Parathyroid adenoma (tissue), 2 donors: Measurements from ENCODE around the gene ATP1A4.

Experiments used
- H2AFZ ChIP-seq: fragments of 300-600 bp; sonication (generic); one replicate; pipeline ENCODE4 v1.7.0; 2017; ENCODE audit warnings: antibody characterized with exemption, mild to moderate bottlenecking
- H3K27ac ChIP-seq: fragments of 300-600 bp; sonication (generic); one replicate; pipeline ENCODE4 v1.7.0; 2017
- H3K27me3 ChIP-seq: fragments of 300-600 bp; sonication (generic); one replicate; pipeline ENCODE4 v1.7.0; 2017; ENCODE audit warnings: low read length; ENCODE audit not compliant: control insufficient read depth, insufficient read depth
- H3K36me3 ChIP-seq: fragments of 300-600 bp; sonication (generic); one replicate; pipeline ENCODE4 v1.7.0; 2017; ENCODE audit warnings: low read length; ENCODE audit not compliant: control insufficient read depth, insufficient read depth
- H3K4me1 ChIP-seq: fragments of 300-600 bp; sonication (generic); one replicate; pipeline ENCODE4 v1.7.0; 2017; ENCODE audit warnings: control low read depth
- H3K4me2 ChIP-seq: fragments of 300-600 bp; sonication (generic); one replicate; pipeline ENCODE4 v1.7.0; 2017; ENCODE audit warnings: low read length
- H3K4me3 ChIP-seq: fragments of 300-600 bp; sonication (generic); one replicate; pipeline ENCODE4 v1.7.0; 2017; ENCODE audit warnings: low read depth, low read length
- H3K79me2 ChIP-seq: fragments of 300-600 bp; sonication (generic); one replicate; pipeline ENCODE4 v1.7.0; 2017; ENCODE audit warnings: control low read depth
- H3K9ac ChIP-seq: fragments of 300-600 bp; sonication (generic); one replicate; pipeline ENCODE4 v1.7.0; 2017; ENCODE audit warnings: mild to moderate bottlenecking
- H3K9me3 ChIP-seq: fragments of 300-600 bp; sonication (generic); one replicate; pipeline ENCODE4 v1.7.0; 2017; ENCODE audit warnings: low read length; ENCODE audit not compliant: control insufficient read depth
- CTCF ChIP-seq: fragments of 300-600 bp; sonication (generic); IDR thresholded peaks from one replicate; pipeline ENCODE4 v1.7.0; 2017; ENCODE audit warnings: antibody characterized with exemption, mild to moderate bottlenecking
- donor health status: primary hyperparathyroidism.

ATP1A4 gene

GRCh38 chr1:160168609-160169369 lies 17.4 kb downstream of the ATP1A4 start:
- TF ChIP-seq CTCF: no peak
- Histone ChIP-seq H3K27me3 (no peaks in the 10 kb centered on the region), H3K79me2 (no peaks in the 10 kb centered on the region), H3K4me3 (no peak overlapping the region), H3K9ac (no peak overlapping the region), H3K9me3 (no peaks in the 10 kb centered on the region), H3K27ac (no peak overlapping the region), H2AFZ (no peak overlapping the region), H3K36me3 (no peaks in the 10 kb centered on the region), H3K4me2 (no peak overlapping the region), H3K4me1 (no peaks in the 10 kb centered on the region)

GRCh38 chr1:160169553-160170399 lies 18.4 kb downstream of the ATP1A4 start:
- Histone ChIP-seq H3K9ac (no peak overlapping the region), H2AFZ (no peak overlapping the region), H3K4me1 (no peaks in the 10 kb centered on the region), H3K79me2 (no peaks in the 10 kb centered on the region), H3K27ac (no peak overlapping the region), H3K36me3 (no peaks in the 10 kb centered on the region), H3K9me3 (no peaks in the 10 kb centered on the region), H3K27me3 (no peaks in the 10 kb centered on the region), H3K4me3 (no peak overlapping the region), H3K4me2 (no peak overlapping the region)
- TF ChIP-seq CTCF: no peak

- H3K27ac ChIP-seq: no peak overlapping the region
- H3K9me3 ChIP-seq: no peaks in the 10 kb centered on the region
- no peak overlapping the region for H3K4me2 ChIP-seq
- H2AFZ ChIP-seq: no peak overlapping the region
- H3K4me1 ChIP-seq: no peaks in the 10 kb centered on the region
- no peaks in the 10 kb centered on the region for H3K79me2 ChIP-seq
- H3K27me3 ChIP-seq: no peaks in the 10 kb centered on the region
- TF ChIP-seq CTCF: no peak
- no peak overlapping the region for H3K9ac ChIP-seq
- H3K36me3 ChIP-seq: no peaks in the 10 kb centered on the region
- H3K4me3 ChIP-seq: no peak overlapping the region
These were observed 20.0 kb downstream of the ATP1A4 start for GRCh38 chr1:160171354-160171753.

- H3K9me3 ChIP-seq: no peaks in the 10 kb centered on the region
- H3K4me2 ChIP-seq: no peak overlapping the region
- H3K4me3 ChIP-seq: no peak overlapping the region
- no peaks in the 10 kb centered on the region for H3K36me3 ChIP-seq
- no peak overlapping the region for H2AFZ ChIP-seq
- TF ChIP-seq CTCF: no peak
- H3K79me2 ChIP-seq: no peaks in the 10 kb centered on the region
- H3K9ac ChIP-seq: no peak overlapping the region
- no peaks in the 10 kb centered on the region for H3K4me1 ChIP-seq
- no peak overlapping the region for H3K27ac ChIP-seq
- H3K27me3 ChIP-seq: no peaks in the 10 kb centered on the region
These were observed 20.6 kb downstream of the ATP1A4 start for GRCh38 chr1:160171980-160172379.
